NB4 (cell line): ENCODE data around the gene MAPK1.

ENCODE experiments used
- DNase-seq: peaks from one replicate; pipeline ENCODE4 v3.0.0; 2010; ENCODE audit warnings: low read depth
- H3K4me3 ChIP-seq: one replicate; pipeline ENCODE4 v1.5.1; 2011; ENCODE audit warnings: mild to moderate bottlenecking, low read depth, low read length, moderate library complexity
- MYC ChIP-seq: IDR thresholded peaks from 2 replicates; pipeline ENCODE4 v1.6.1; 2011; ENCODE audit warnings: low read depth, low read length
- POLR2A ChIP-seq: IDR thresholded peaks from 2 replicates; pipeline ENCODE4 v1.6.1; 2011; ENCODE audit warnings: mild to moderate bottlenecking; ENCODE audit not compliant: insufficient read length; ENCODE audit errors: extremely low read depth
- TF ChIP-seq, protein P1 (sequence below): IDR thresholded peaks from 2 replicates; pipeline ENCODE4 v1.6.1; 2011; ENCODE audit warnings: low read depth, low read length
- TF ChIP-seq, protein P2 (sequence below): IDR thresholded peaks from one replicate; pipeline ENCODE4 v1.5.1; 2012; ENCODE audit warnings: low read depth, low read length

The MAPK1 gene

DNA sequence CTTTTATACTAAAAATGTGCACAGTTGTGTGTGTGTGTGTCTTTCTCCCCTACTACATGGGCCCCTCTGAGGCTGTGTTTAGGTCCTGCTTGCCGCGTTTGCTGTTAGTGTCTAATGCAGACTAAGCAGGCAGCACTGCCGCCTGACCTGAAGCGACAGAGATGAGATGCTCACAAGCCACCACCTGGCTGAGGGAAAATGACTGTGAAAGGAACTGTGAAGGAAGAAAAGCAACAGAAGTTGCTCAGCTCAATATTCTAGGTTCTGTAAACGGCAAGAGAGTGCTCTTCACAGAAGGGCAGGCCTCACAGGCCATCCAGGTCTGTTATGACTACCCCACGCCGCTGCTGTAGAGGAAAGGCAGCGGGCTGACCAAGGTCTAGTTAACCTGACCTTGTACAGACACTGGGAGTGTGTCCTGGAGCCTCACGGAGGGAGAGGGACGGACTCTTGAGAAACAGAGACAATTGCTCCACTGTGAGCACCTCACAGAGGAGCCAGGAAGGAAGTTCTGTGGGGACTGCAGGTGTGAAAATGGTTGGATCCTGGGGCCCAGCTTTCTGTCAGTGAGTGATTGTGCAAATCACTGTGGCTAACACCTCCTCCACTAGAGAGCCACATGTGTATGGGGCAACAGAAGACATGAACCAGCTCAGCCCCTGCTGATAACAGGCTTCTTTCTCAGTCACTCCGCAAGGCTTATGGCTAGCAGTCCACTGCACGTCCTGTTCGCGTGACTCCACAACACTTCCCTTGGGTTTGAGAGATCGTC is 100.6 kb downstream of the MAPK1 start:
- no peak for TF ChIP-seq POLR2A
- TF ChIP-seq, protein P1, sequence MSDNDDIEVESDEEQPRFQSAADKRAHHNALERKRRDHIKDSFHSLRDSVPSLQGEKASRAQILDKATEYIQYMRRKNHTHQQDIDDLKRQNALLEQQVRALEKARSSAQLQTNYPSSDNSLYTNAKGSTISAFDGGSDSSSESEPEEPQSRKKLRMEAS: no peak
- TF ChIP-seq MYC: no peak
- TF ChIP-seq, protein P2, sequence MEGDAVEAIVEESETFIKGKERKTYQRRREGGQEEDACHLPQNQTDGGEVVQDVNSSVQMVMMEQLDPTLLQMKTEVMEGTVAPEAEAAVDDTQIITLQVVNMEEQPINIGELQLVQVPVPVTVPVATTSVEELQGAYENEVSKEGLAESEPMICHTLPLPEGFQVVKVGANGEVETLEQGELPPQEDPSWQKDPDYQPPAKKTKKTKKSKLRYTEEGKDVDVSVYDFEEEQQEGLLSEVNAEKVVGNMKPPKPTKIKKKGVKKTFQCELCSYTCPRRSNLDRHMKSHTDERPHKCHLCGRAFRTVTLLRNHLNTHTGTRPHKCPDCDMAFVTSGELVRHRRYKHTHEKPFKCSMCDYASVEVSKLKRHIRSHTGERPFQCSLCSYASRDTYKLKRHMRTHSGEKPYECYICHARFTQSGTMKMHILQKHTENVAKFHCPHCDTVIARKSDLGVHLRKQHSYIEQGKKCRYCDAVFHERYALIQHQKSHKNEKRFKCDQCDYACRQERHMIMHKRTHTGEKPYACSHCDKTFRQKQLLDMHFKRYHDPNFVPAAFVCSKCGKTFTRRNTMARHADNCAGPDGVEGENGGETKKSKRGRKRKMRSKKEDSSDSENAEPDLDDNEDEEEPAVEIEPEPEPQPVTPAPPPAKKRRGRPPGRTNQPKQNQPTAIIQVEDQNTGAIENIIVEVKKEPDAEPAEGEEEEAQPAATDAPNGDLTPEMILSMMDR: no peak
- H3K4me3 ChIP-seq: no peak overlapping the region
- peak; percentile 39 for DNase-seq

GRCh38 chr22:21765909-21766529 is 101.4 kb downstream of the MAPK1 start:
- no peak for DNase-seq
- H3K4me3 ChIP-seq: no peak overlapping the region
- TF ChIP-seq POLR2A: no peak
- TF ChIP-seq, protein P2: no peak
- TF ChIP-seq MYC: no peak
- TF ChIP-seq, protein P1: no peak

GRCh38 chr22:21764038-21764804 is 103.2 kb downstream of the MAPK1 start:
- no peak overlapping the region for H3K4me3 ChIP-seq
- no peak for DNase-seq
- no peak for TF ChIP-seq MYC
- TF ChIP-seq, protein P2: no peak
- TF ChIP-seq, protein P1: no peak

DNA sequence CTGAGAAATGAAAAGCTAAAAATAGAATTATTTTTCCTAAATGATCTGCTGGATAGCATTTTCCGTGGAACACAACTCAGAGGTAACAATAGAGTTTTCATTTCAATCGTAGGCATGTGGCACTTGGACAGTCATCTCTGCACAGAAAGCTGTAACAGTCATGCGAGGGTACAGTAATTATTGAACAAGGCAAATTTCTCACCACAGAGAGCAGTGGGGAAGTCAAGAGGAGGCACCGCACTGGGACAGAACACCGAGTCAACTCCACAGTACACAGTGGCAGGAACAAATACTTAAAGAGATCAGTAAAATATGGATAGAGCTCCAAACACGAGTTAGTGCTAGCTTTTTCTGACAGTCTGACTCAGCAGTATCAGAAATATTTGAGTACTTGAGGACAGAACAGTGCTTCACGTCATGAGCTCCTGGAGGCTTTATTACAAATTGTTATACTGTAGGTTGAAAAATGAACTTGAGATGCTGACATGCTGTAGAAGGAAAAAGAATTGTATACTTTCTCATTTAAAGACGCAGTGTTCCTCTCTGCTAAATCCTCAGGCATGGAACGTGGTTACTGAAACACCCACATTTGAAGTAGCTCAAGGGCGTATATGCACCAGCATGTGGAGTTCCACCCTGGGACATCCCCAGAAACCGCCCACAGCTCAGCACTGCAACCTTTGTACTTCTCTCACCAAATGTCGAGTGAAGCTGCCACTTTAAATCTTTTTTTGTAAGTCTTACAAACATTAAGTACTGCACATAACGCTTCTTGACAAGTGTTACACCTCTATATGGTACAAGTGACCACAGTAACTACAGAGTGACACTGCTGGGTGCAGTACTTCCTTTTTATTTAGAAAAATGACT is 104.5 kb downstream of the MAPK1 start:
- DNase-seq: no peak
- no peak for TF ChIP-seq MYC
- no peak for TF ChIP-seq POLR2A
- TF ChIP-seq, protein P1: no peak
- TF ChIP-seq, protein P2: no peak
- H3K4me3 ChIP-seq: no peak overlapping the region

- H3K4me3 ChIP-seq: no peak overlapping the region
- DNase-seq: no peak
- no peak for TF ChIP-seq MYC
- TF ChIP-seq, protein P2: no peak
- TF ChIP-seq POLR2A: no peak
- TF ChIP-seq, protein P1: no peak
Measured at GRCh38 chr22:21761994-21762680, 105.3 kb downstream of the MAPK1 start.
